Measurements from ENCODE around the gene WDFY1.

DNA sequence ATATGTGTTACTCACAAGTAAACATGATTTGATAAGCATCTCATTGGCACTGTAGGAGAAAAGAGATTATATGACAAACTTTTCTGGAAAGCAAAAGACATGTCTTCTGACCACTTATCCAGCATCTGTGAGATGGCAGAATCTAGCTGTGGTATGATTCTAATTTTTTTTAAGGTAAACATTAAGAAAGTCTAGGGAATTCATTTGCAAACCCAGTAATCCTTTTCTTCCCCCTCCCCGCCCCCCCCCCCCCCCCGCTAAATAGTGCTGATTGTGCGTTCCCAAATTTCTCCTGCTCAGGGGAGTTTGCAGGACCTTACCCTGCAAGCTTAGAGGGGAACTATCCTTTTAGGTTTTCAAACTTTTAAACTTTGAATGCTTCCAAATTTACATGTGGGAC lies 24.2 kb upstream of the WDFY1 start:
- TF ChIP-seq ZNF416 (CRISPR knock-in tag; IDR thresholded peaks at IDR 0.05) (no peak), GABPB1 (CRISPR knock-in tag; IDR thresholded peaks at IDR 0.05) (no peak), ELF4 (CRISPR knock-in tag; IDR thresholded peaks at IDR 0.05; ENCODE audit: low read depth) (no peak), SMAD3 (CRISPR knock-in tag; IDR thresholded peaks at IDR 0.05; ENCODE audit: borderline replicate concordance) (no peak), ZNF317 (CRISPR knock-in tag; IDR thresholded peaks at IDR 0.05; ENCODE audit: borderline replicate concordance, low read depth) (no peak), ZNF138 (CRISPR knock-in tag; conservative IDR thresholded peaks at IDR 0.05) (no peak), KAT7 (CRISPR knock-in tag; IDR thresholded peaks at IDR 0.05; ENCODE audit: borderline replicate concordance) (no peak), ATF1 (CRISPR knock-in tag; IDR thresholded peaks at IDR 0.05) (no peak), NR1H2 (CRISPR knock-in tag; IDR thresholded peaks at IDR 0.05) (no peak)
- TF ChIP-seq, protein P1, sequence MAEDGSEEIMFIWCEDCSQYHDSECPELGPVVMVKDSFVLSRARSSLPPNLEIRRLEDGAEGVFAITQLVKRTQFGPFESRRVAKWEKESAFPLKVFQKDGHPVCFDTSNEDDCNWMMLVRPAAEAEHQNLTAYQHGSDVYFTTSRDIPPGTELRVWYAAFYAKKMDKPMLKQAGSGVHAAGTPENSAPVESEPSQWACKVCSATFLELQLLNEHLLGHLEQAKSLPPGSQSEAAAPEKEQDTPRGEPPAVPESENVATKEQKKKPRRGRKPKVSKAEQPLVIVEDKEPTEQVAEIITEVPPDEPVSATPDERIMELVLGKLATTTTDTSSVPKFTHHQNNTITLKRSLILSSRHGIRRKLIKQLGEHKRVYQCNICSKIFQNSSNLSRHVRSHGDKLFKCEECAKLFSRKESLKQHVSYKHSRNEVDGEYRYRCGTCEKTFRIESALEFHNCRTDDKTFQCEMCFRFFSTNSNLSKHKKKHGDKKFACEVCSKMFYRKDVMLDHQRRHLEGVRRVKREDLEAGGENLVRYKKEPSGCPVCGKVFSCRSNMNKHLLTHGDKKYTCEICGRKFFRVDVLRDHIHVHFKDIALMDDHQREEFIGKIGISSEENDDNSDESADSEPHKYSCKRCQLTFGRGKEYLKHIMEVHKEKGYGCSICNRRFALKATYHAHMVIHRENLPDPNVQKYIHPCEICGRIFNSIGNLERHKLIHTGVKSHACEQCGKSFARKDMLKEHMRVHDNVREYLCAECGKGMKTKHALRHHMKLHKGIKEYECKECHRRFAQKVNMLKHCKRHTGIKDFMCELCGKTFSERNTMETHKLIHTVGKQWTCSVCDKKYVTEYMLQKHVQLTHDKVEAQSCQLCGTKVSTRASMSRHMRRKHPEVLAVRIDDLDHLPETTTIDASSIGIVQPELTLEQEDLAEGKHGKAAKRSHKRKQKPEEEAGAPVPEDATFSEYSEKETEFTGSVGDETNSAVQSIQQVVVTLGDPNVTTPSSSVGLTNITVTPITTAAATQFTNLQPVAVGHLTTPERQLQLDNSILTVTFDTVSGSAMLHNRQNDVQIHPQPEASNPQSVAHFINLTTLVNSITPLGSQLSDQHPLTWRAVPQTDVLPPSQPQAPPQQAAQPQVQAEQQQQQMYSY (CRISPR knock-in tag; IDR thresholded peaks at IDR 0.05), result no peak
- TF ChIP-seq, protein P2, sequence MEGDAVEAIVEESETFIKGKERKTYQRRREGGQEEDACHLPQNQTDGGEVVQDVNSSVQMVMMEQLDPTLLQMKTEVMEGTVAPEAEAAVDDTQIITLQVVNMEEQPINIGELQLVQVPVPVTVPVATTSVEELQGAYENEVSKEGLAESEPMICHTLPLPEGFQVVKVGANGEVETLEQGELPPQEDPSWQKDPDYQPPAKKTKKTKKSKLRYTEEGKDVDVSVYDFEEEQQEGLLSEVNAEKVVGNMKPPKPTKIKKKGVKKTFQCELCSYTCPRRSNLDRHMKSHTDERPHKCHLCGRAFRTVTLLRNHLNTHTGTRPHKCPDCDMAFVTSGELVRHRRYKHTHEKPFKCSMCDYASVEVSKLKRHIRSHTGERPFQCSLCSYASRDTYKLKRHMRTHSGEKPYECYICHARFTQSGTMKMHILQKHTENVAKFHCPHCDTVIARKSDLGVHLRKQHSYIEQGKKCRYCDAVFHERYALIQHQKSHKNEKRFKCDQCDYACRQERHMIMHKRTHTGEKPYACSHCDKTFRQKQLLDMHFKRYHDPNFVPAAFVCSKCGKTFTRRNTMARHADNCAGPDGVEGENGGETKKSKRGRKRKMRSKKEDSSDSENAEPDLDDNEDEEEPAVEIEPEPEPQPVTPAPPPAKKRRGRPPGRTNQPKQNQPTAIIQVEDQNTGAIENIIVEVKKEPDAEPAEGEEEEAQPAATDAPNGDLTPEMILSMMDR (IDR thresholded peaks at IDR 0.05), result no peak
